ENCODE data around the gene NPM3.
"Not testable (repeated sequence)": the region's sequence is repeated elsewhere in the genome, so short reads cannot be mapped to it uniquely, and the experiment has no call there.

Gene NPM3

GRCh38 chr10:101797403-101798059, 14.3 kb upstream of the NPM3 start:
- 0 out of 2 replicates have a peak, but pooled peaks cover 9% of the 10 kb centered on the region for H4K20me1 ChIP-seq (ENCODE audit: low read depth, low read length)
- H3K9ac ChIP-seq (ENCODE audit: low read length): no peak overlapping the region
- H3K27ac ChIP-seq (ENCODE audit: low read depth, low read length): no peak overlapping the region
- no peak overlapping the region for H3K4me3 ChIP-seq (ENCODE audit: insufficient read depth, low read length, poor library complexity, severe bottlenecking)
- H3K36me3 ChIP-seq (ENCODE audit: low read length): peaks cover 62% of the 10 kb centered on the region
- no peaks in the 10 kb centered on the region for H3K9me3 ChIP-seq (ENCODE audit: insufficient read depth, low read length)
- no peak overlapping the region for H2AFZ ChIP-seq (ENCODE audit: low read depth, low read length, severe bottlenecking)
- no peak overlapping the region for H3K4me2 ChIP-seq (ENCODE audit: low read depth, low read length, poor library complexity, severe bottlenecking)
- H3K27me3 ChIP-seq (ENCODE audit: low read length): no peaks in the 10 kb centered on the region
- peaks cover 22% of the 10 kb centered on the region for H3K79me2 ChIP-seq (ENCODE audit: insufficient read depth, low read length)
- H3F3A ChIP-seq (ENCODE audit: insufficient read depth): 0 out of 2 replicates have a peak, but pooled peaks cover 5% of the 10 kb centered on the region
- no peaks in the 10 kb centered on the region for H3K9me2 ChIP-seq (replicated peaks; ENCODE audit: insufficient read depth, low read length)
- TF ChIP-seq EZH2phosphoT487 (conservative IDR thresholded peaks at IDR 0.05; ENCODE audit: low read length) (no peak), CTCF (IDR thresholded peaks at IDR 0.05; ENCODE audit: insufficient read depth, low read length, poor library complexity, severe bottlenecking) (no peak)

DNA sequence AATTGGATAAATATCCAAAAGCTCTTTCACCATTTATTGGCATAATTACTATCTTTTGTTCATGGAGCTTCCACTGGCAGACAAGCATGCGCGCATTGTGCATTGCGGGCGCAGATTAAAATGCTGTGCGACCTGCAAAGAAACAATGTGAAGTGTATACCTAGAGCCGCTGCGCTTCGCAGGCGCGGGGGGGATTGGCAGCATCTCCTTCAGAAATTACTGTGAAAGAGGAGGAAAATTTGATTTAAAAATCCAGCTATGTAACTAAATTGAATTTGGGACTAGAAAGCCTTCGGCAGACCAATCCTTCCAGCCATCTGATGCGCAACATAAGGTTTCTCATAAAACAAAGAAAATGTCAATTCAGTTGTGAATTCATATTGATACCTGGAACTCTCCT, 10.3 kb upstream of the NPM3 start:
- 0 out of 2 replicates have a peak, but pooled peaks cover 9% of the 10 kb centered on the region for H4K20me1 ChIP-seq (ENCODE audit: low read depth, low read length)
- no peaks in the 10 kb centered on the region for H3K27me3 ChIP-seq (ENCODE audit: low read length)
- TF ChIP-seq EZH2phosphoT487 (conservative IDR thresholded peaks at IDR 0.05; ENCODE audit: low read length) (no peak), CTCF (IDR thresholded peaks at IDR 0.05; ENCODE audit: insufficient read depth, low read length, poor library complexity, severe bottlenecking) (no peak)
- no peak overlapping the region for H2AFZ ChIP-seq (ENCODE audit: low read depth, low read length, severe bottlenecking)
- no peaks in the 10 kb centered on the region for H3K9me2 ChIP-seq (replicated peaks; ENCODE audit: insufficient read depth, low read length)
- H3K36me3 ChIP-seq (ENCODE audit: low read length): peaks cover 45% of the 10 kb centered on the region
- H3K9me3 ChIP-seq (ENCODE audit: insufficient read depth, low read length): no peaks in the 10 kb centered on the region
- H3K27ac ChIP-seq (ENCODE audit: low read depth, low read length): no peak overlapping the region
- H3K9ac ChIP-seq (ENCODE audit: low read length): no peak overlapping the region
- H3F3A ChIP-seq (ENCODE audit: insufficient read depth): 0 out of 2 replicates have a peak, but pooled peaks cover 5% of the 10 kb centered on the region
- peaks cover 8% of the 10 kb centered on the region; the same call in 1 of the 2 replicates for H3K79me2 ChIP-seq (ENCODE audit: insufficient read depth, low read length)
- no peak overlapping the region for H3K4me3 ChIP-seq (ENCODE audit: insufficient read depth, low read length, poor library complexity, severe bottlenecking)
- H3K4me2 ChIP-seq (ENCODE audit: low read depth, low read length, poor library complexity, severe bottlenecking): no peak overlapping the region

DNA sequence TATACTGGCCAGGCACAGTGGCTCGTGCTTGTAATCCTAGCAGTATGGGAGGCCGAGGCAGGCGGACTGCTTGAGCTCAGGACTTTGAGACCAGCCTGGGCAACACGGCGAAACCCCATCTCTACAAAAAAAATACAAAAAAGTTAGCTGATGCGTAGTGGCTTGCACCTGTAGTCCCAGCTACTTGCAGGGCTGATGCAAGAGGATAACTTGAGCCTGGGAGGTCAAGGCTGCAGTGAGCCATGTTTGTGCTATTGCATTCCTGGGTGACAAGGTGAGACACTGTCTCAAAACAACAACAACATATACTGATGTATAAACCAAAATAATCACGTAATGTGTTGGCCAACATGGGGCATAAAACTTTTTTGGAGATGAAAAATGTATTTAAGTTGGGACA, 6.4 kb upstream of the NPM3 start:
- no peak overlapping the region for H3K27ac ChIP-seq (ENCODE audit: low read depth, low read length)
- H3K9me2 ChIP-seq (replicated peaks; ENCODE audit: insufficient read depth, low read length): no peaks in the 10 kb centered on the region
- no peaks in the 10 kb centered on the region for H3K9me3 ChIP-seq (ENCODE audit: insufficient read depth, low read length)
- H2AFZ ChIP-seq (ENCODE audit: low read depth, low read length, severe bottlenecking): no peak overlapping the region
- no peak overlapping the region for H3K9ac ChIP-seq (ENCODE audit: low read length)
- no peaks in the 10 kb centered on the region for H4K20me1 ChIP-seq (ENCODE audit: low read depth, low read length)
- H3K27me3 ChIP-seq (ENCODE audit: low read length): no peaks in the 10 kb centered on the region
- no peak overlapping the region for H3K4me3 ChIP-seq (ENCODE audit: insufficient read depth, low read length, poor library complexity, severe bottlenecking)
- peaks cover 22% of the 10 kb centered on the region; the same call in 1 of the 2 replicates for H3K36me3 ChIP-seq (ENCODE audit: low read length)
- peaks cover 21% of the 10 kb centered on the region for H3F3A ChIP-seq (ENCODE audit: insufficient read depth)
- H3K4me2 ChIP-seq (ENCODE audit: low read depth, low read length, poor library complexity, severe bottlenecking): no peak overlapping the region
- no peaks in the 10 kb centered on the region for H3K79me2 ChIP-seq (ENCODE audit: insufficient read depth, low read length)
- no peak for TF ChIP-seq CTCF (IDR thresholded peaks at IDR 0.05; ENCODE audit: insufficient read depth, low read length, poor library complexity, severe bottlenecking)
- no peak for TF ChIP-seq EZH2phosphoT487 (conservative IDR thresholded peaks at IDR 0.05; ENCODE audit: low read length)

- not testable (repeated sequence) for H3K9ac ChIP-seq (ENCODE audit: low read length); H3K79me2 ChIP-seq (ENCODE audit: insufficient read depth, low read length)
- peaks cover 22% of the 10 kb centered on the region; the same call in 1 of the 2 replicates for H3K36me3 ChIP-seq (ENCODE audit: low read length)
These were observed 6.0 kb upstream of the NPM3 start for GRCh38 chr10:101789231-101789630.

More at GRCh38 chr10:101789231-101789630, 6.0 kb upstream of the NPM3 start:
- not testable (repeated sequence) for H3K9me2 ChIP-seq (replicated peaks; ENCODE audit: insufficient read depth, low read length); H4K20me1 ChIP-seq (ENCODE audit: low read depth, low read length); H2AFZ ChIP-seq (ENCODE audit: low read depth, low read length, severe bottlenecking); H3K4me3 ChIP-seq (ENCODE audit: insufficient read depth, low read length, poor library complexity, severe bottlenecking); H3K9me3 ChIP-seq (ENCODE audit: insufficient read depth, low read length); H3K27ac ChIP-seq (ENCODE audit: low read depth, low read length); H3K27me3 ChIP-seq (ENCODE audit: low read length); H3K4me2 ChIP-seq (ENCODE audit: low read depth, low read length, poor library complexity, severe bottlenecking)
- peaks cover 26% of the 10 kb centered on the region for H3F3A ChIP-seq (ENCODE audit: insufficient read depth)
